IPS-18c (cell line): ENCODE measurements around the gene GYPC.
A peak's percentile ranks its signal among the peaks of the same experiment; 100 is the strongest.
"Not testable (repeated sequence)": the region's sequence is repeated elsewhere in the genome, so short reads cannot be mapped to it uniquely, and the experiment has no call there.

ENCODE experiments used
- H3K4me3 ChIP-seq: 2 replicates; pipeline ENCODE4 v1.7.0; 2013; ENCODE audit warnings: low read depth, mild to moderate bottlenecking, low read length, moderate library complexity; ENCODE audit not compliant: insufficient read depth
- H3K9me3 ChIP-seq: one replicate; pipeline ENCODE4 v1.6.1; 2013; ENCODE audit warnings: mild to moderate bottlenecking, low read length, moderate library complexity; ENCODE audit not compliant: control insufficient read depth, insufficient read depth

Gene GYPC

GRCh38 chr2:126655500-126656430 is at the start of gene GYPC:
Gene GYPC, plus strand, starts transcription at chr2:126656158. Its CDS starts 106 bp downstream, at chr2:126656264.
- Histone ChIP-seq H3K9me3 (no peaks in the 10 kb centered on the region), H3K4me3 (peak within 1 kb of the TSS; percentile 64)

- Histone ChIP-seq H3K4me3 (no peak overlapping the region), H3K9me3 (no peaks in the 10 kb centered on the region)
Measured at GRCh38 chr2:126614524-126615227, 41.3 kb upstream of the GYPC start.

DNA sequence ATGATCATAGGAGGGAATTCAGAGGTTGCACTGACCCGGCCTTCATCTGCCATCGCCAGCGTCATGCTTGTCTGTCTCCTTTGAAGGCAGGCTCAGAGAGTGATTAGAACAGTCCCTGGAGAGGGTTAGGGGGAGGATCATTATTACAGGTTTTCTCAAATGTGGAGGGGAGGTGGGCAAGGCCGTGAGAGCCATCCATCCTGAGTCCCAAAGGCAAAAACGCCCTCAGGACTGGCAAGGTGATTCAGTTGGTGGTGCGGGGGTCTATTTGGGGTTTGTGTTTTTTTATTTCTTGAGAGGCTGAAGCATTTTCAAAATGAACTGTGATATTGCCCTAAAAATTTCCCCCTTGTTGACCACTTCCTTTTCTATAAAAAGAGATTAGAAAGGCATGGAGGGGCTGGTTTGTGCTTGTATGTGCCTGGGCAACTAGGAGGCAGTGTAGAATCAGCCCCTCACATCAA is 39.3 kb upstream of the GYPC start:
- Histone ChIP-seq H3K4me3 (no peak overlapping the region), H3K9me3 (peaks cover under 1% of the 10 kb centered on the region)

DNA sequence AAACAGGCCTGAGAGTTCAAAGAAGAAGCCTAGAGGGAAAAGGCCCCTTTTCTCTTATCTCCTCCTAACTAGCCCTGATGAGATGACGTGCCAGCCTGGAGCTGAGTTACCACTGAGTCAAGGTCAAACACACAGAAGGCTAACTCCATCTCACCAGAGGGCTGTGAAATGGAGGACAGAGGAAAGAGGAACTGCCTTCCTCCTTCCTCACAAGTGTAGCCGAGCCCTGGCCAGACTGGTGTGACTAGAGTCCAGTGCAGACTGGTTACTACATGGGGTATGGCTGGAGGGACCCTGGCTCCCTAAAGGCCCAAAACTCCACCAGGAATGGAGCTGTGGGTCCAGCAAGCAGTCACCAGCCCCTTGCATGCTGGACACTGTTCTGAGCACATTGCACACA is 35.7 kb upstream of the GYPC start:
- Histone ChIP-seq H3K4me3 (no peak overlapping the region), H3K9me3 (peaks cover 4% of the 10 kb centered on the region)

DNA sequence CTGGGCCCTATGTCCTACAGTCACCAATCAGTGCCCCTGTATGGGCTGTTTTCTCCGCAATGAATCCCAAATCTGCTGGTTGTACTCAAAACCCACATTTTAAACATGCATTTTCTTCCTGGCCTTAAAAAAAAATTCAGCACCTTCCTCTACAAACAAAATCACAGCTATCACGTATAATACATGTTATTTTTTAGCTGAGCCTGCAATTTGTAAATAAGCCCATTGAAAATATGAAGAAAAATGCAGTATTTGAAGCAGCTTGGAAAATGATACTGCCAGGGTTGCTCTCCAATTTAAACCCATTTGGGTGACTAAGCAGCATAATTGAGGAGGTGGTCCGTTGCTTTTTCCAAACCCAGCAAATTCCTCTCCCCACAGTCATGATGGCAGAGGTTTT is 33.0 kb upstream of the GYPC start:
- no peak overlapping the region for H3K4me3 ChIP-seq
- peaks cover 4% of the 10 kb centered on the region for H3K9me3 ChIP-seq

- no peaks in the 10 kb centered on the region for H3K9me3 ChIP-seq
- H3K4me3 ChIP-seq = no peak overlapping the region
Measured at GRCh38 chr2:126627643-126628042, 28.3 kb upstream of the GYPC start.

DNA sequence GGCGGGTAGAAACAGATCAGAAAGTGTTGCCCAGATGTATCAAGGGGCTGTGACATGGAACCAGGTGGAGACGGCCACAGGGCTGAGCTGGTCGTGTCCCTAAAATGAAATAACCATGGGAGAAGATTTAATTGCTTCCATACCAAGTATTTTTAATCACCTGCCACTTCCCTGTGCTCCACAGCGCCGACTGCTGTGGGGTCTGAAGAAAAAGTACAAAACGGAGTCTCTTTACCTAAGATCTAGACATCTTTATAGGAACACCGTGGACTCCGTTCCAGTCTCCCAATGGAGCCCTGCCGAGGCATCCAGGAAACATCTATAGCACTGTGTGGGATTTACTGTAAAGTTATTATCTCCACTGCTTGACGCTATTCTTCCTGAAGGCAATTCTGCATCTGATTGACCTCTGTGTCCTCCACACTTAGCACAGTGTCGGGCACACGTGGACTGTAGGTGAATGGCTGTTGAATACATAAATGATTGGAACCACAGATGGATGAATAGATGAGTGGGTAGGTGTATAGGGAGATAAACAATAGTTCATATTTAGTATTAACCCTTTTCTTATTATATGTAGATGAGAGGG is 21.6 kb upstream of the GYPC start:
- H3K9me3 ChIP-seq = no peaks in the 10 kb centered on the region
- H3K4me3 ChIP-seq = no peak overlapping the region

GRCh38 chr2:126635281-126635680 is 20.7 kb upstream of the GYPC start:
- H3K9me3 ChIP-seq = no peaks in the 10 kb centered on the region
- H3K4me3 ChIP-seq = no peak overlapping the region

DNA sequence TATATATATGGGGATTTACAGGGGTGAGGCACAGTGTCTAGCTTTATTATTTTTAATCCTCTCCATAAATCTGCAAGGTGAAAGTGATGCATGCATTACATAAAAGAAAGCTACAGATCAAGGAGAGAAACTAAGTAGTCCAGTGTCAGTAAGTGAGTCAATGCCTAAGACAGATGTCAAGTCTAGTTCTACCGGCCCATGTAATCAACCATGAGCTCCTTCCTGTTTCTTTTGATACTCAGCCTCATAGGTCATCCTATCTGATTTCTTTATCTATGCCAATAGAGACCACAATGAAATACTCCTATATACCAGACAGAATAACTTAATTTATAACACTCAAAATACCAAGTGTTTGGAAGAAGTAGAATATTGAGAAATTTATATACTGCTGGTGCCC is 20.2 kb upstream of the GYPC start:
- Histone ChIP-seq H3K9me3 (no peaks in the 10 kb centered on the region), H3K4me3 (no peak overlapping the region)

DNA sequence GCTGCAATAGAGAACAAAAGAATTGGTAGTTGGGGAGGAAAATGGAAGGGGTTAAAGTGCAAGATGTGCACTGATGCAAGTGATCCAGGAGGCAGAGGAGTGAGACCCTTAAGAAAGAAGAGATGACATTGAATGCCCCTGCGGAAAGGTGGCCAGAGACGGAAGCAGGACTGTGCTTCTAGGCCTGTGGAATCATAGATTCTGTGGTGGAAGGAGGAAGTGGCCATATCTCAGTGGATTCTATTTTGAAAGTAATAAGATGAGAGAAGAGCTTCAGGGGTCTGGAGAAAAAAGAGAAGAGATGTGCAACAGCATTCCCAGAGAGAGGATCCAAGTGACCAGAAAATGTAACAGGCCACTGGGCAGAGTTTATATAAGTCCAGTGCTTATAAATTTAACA is 18.6 kb upstream of the GYPC start:
- Histone ChIP-seq H3K4me3 (no peak overlapping the region), H3K9me3 (no peaks in the 10 kb centered on the region)

DNA sequence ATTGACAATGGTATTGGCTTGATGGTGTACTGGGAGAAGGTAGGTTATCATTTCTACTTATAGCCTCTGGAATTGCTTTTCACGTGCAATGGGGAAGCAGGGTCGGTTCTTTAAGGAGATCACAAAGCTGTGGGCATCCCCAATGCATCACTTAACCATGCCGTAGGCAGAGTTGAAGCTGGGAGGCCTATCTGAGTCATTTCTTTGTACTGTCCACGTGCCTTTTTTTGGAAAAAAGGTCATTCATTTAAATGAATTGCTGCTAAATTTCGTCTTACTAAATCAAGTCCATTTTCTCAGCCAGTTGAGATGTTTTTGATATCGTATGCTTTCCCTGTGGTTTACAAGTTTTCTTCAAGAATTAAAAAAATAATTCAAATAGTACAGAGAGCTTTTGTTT is 17.2 kb upstream of the GYPC start:
- Histone ChIP-seq H3K4me3 (no peak overlapping the region), H3K9me3 (no peaks in the 10 kb centered on the region)

GRCh38 chr2:126639276-126639675 is 16.7 kb upstream of the GYPC start:
- no peak overlapping the region for H3K4me3 ChIP-seq
- H3K9me3 ChIP-seq = no peaks in the 10 kb centered on the region

DNA sequence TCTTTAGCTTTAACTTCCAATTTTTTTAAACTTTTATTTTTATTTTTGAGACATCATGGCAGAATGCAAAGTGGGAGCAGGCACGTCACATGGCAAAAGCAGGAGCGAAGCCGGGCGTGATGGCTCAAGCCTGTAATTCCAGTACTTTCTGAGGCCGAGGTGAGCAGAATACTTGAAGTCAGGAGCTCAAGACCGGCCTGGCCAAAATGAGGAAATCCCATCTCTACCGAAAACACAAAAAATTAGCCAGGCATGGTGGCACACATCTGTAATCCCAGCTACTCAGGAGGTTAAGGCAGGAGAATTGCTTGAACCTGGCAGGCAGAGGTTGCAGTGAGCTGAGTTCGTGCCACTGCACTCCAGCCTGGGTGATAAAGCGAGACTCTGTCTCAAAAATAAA is 14.7 kb upstream of the GYPC start:
- not testable (repeated sequence) for H3K9me3 ChIP-seq, H3K4me3 ChIP-seq

DNA sequence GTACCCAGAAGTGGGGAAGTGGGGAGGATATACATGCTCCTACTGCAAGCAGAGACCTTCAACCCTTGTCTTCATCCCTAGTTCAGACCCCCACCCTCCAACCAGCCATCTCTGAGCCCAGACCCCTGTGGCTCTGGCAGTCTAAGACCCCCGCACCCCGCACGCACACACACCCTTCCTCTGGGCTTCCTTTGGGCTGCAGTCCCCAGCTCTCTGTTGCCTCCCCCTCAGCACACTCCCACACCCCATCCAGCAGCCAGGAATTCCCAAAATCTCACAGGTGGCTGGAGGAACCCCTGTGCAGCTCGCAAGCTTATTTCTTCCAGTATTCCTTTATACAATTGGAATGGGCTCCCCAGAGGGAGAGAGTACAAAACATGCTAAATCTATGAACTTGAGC is 13.9 kb upstream of the GYPC start:
- no peaks in the 10 kb centered on the region for H3K9me3 ChIP-seq
- no peak overlapping the region for H3K4me3 ChIP-seq

DNA sequence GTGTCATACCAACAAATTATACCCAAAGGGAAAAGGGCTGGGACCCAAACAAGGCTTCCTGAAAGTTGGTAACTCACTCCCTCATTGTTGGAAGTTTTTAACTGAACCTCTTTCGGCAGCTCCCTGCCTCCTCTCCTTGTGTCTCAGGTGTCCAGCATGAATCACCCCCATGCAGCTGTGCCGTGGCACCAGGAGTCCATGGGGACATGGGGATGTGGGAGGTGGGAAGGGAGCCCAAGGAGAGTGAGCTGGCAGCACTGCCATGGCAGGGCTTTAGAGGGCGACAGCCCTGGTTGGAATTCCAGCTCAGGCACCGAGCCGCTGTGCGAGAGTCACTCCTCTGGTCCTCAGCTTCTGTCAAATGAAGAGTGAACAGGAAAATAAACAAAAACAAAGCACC is 12.5 kb upstream of the GYPC start:
- no peak overlapping the region for H3K4me3 ChIP-seq

DNA sequence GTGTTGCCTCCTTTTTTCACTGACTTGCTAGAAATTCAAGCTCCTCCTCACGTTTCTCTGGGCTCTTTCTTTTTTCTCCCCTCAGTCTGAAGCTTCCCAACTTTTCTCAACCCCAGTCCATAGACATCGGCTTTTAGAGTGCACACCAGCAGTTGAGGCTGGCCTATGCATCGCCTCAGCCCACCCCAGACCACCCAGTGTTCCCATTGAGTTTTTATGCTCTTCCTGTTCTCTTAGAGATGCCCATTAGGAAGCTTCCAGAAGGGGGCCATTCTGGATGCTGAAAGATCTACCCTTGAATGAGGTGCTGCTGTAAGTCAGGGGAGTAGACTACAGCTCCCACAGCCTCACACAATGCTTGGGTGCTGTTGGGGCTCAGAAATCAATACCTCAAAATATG is 12.0 kb upstream of the GYPC start:
- Histone ChIP-seq H3K4me3 (no peak overlapping the region), H3K9me3 (no peaks in the 10 kb centered on the region)

More for the DNA sequence above, 12.5 kb upstream of the GYPC start:
- no peaks in the 10 kb centered on the region for H3K9me3 ChIP-seq

- H3K4me3 ChIP-seq = no peak overlapping the region
- H3K9me3 ChIP-seq = no peaks in the 10 kb centered on the region
Measured at GRCh38 chr2:126644630-126645191, 11.2 kb upstream of the GYPC start.
